ENCODE data around the gene MAPK10. TPM values are rescaled to one million over a fixed set of nuclear protein-coding genes. Genes with fewer than 3 reads are reported as not detected.

Gene MAPK10
- total RNA-seq, 3 donors from 2014 or later (not counting 1 experiment from before 2014, with no cell fraction given): 0.92 TPM; not detected in 2

GRCh38 chr4:86152454-86152853 lies 207.4 kb downstream of the MAPK10 start:
- no peak for ATAC-seq
- 83% methylated on average over 2 of the region's 2 CpGs for WGBS (ENCODE audit: insufficient coverage)
- no peaks in the 10 kb centered on the region for H3K27me3 Mint-ChIP-seq (ENCODE audit: low read depth in 2 of 2)

GRCh38 chr4:86151196-86151595 lies 208.7 kb downstream of the MAPK10 start:
- no peak for ATAC-seq
- WGBS (ENCODE audit: insufficient coverage): 88% methylated on average over 3 of the region's 3 CpGs
- H3K4me3 Mint-ChIP-seq: no peak overlapping the region

More at GRCh38 chr4:86152454-86152853, 207.4 kb downstream of the MAPK10 start:
- no peaks in the 10 kb centered on the region for H3K27me3 ChIP-seq (ENCODE audit: control insufficient read depth, insufficient read depth, low read length)
- no peaks in the 10 kb centered on the region for H3K4me1 Mint-ChIP-seq
- no peak for TF ChIP-seq CTCF (IDR thresholded peaks at IDR 0.05)
- peaks cover 9 to 13% of the 10 kb centered on the region in 2 donors for H3K9me3 Mint-ChIP-seq
- no peaks in the 10 kb centered on the region for H3K36me3 ChIP-seq (ENCODE audit: control insufficient read depth, insufficient read depth, low read length)
- no peak overlapping the region for H3K4me3 Mint-ChIP-seq
- intact Hi-C loops (cut with micrococcal nuclease): no loop called here
- H3K4me1 ChIP-seq (ENCODE audit: control insufficient read depth, insufficient read depth, low read length): no peaks in the 10 kb centered on the region
- no peaks in the 10 kb centered on the region for H3K36me3 Mint-ChIP-seq
- H3K4me3 ChIP-seq (ENCODE audit: low read length): no peak overlapping the region
- H3K9me3 ChIP-seq (ENCODE audit: control insufficient read depth, insufficient read depth, low read length): peaks cover 3% of the 10 kb centered on the region
- no peak overlapping the region for H3K27ac ChIP-seq (ENCODE audit: low read length)
- H3K27ac Mint-ChIP-seq: no peak overlapping the region
- no peak for DNase-seq

GRCh38 chr4:86141161-86141560 lies 218.7 kb downstream of the MAPK10 start:
- no peak overlapping the region for H3K4me3 Mint-ChIP-seq
- H3K36me3 Mint-ChIP-seq: no peaks in the 10 kb centered on the region
- peaks cover 6 to 9% of the 10 kb centered on the region in 2 donors for H3K9me3 Mint-ChIP-seq
- no peaks in the 10 kb centered on the region for H3K27me3 Mint-ChIP-seq (ENCODE audit: low read depth in 2 of 2)
- intact Hi-C loops (cut with micrococcal nuclease): no loop called here
- H3K36me3 ChIP-seq (ENCODE audit: control insufficient read depth, insufficient read depth, low read length): no peaks in the 10 kb centered on the region
- H3K4me3 ChIP-seq (ENCODE audit: low read length): no peak overlapping the region
- H3K27ac Mint-ChIP-seq: no peak overlapping the region
- no peaks in the 10 kb centered on the region for H3K4me1 ChIP-seq (ENCODE audit: control insufficient read depth, insufficient read depth, low read length)
- no peaks in the 10 kb centered on the region for H3K27me3 ChIP-seq (ENCODE audit: control insufficient read depth, insufficient read depth, low read length)
- no peak for ATAC-seq
- no peak for DNase-seq
- no CpG with 5 or more reads among the region's 1 CpG for WGBS (ENCODE audit: insufficient coverage)
- TF ChIP-seq CTCF (IDR thresholded peaks at IDR 0.05): no peak
- no peak overlapping the region for H3K27ac ChIP-seq (ENCODE audit: low read length)
- no peaks in the 10 kb centered on the region for H3K4me1 Mint-ChIP-seq
- H3K9me3 ChIP-seq (ENCODE audit: control insufficient read depth, insufficient read depth, low read length): peaks cover 3% of the 10 kb centered on the region

More at GRCh38 chr4:86151196-86151595, 208.7 kb downstream of the MAPK10 start:
- H3K4me1 ChIP-seq (ENCODE audit: control insufficient read depth, insufficient read depth, low read length): no peaks in the 10 kb centered on the region
- H3K9me3 ChIP-seq (ENCODE audit: control insufficient read depth, insufficient read depth, low read length): peaks cover 3% of the 10 kb centered on the region
- Mint-ChIP-seq H3K27me3 (ENCODE audit: low read depth in 2 of 2) (no peaks in the 10 kb centered on the region), H3K4me1 (no peaks in the 10 kb centered on the region), H3K27ac (no peak overlapping the region), H3K36me3 (no peaks in the 10 kb centered on the region), H3K9me3 (peaks cover 13% of the 10 kb centered on the region in 2 donors)
- no peak for DNase-seq
- no peaks in the 10 kb centered on the region for H3K36me3 ChIP-seq (ENCODE audit: control insufficient read depth, insufficient read depth, low read length)
- intact Hi-C loops (cut with micrococcal nuclease): no loop called here
- H3K4me3 ChIP-seq (ENCODE audit: low read length): no peak overlapping the region
- no peak for TF ChIP-seq CTCF (IDR thresholded peaks at IDR 0.05)
- no peaks in the 10 kb centered on the region for H3K27me3 ChIP-seq (ENCODE audit: control insufficient read depth, insufficient read depth, low read length)
- H3K27ac ChIP-seq (ENCODE audit: low read length): no peak overlapping the region

- Histone ChIP-seq H3K4me3 (ENCODE audit: low read length) (no peak overlapping the region), H3K27me3 (ENCODE audit: control insufficient read depth, insufficient read depth, low read length) (no peaks in the 10 kb centered on the region), H3K36me3 (ENCODE audit: control insufficient read depth, insufficient read depth, low read length) (no peaks in the 10 kb centered on the region), H3K9me3 (ENCODE audit: control insufficient read depth, insufficient read depth, low read length) (peaks cover 4% of the 10 kb centered on the region), H3K4me1 (ENCODE audit: control insufficient read depth, insufficient read depth, low read length) (no peaks in the 10 kb centered on the region), H3K27ac (ENCODE audit: low read length) (no peak overlapping the region)
- DNase-seq (no peak), ATAC-seq (no peak)
- no peak for TF ChIP-seq CTCF (IDR thresholded peaks at IDR 0.05)
- no peak overlapping the region for H3K4me3 Mint-ChIP-seq
- no peaks in the 10 kb centered on the region for H3K27me3 Mint-ChIP-seq (ENCODE audit: low read depth in 2 of 2)
- peaks cover 11 to 12% of the 10 kb centered on the region in 2 donors for H3K9me3 Mint-ChIP-seq
- 100% methylated on average over 3 of the region's 4 CpGs for WGBS (ENCODE audit: insufficient coverage)
- no peaks in the 10 kb centered on the region for H3K36me3 Mint-ChIP-seq
- no peaks in the 10 kb centered on the region for H3K4me1 Mint-ChIP-seq
- intact Hi-C loops (cut with micrococcal nuclease): no loop called here
- no peak overlapping the region for H3K27ac Mint-ChIP-seq
Observed at GRCh38 chr4:86132468-86132867, 227.4 kb downstream of the MAPK10 start.

Measured in natural killer cell (primary cell).